NCI-H446 treated with DMSO at 0.1 percent for 48 hours (cell line): ENCODE results near the gene SLC44A2.
"Not testable (repeated sequence)": the region's sequence is repeated elsewhere in the genome, so short reads cannot be mapped to it uniquely, and the experiment has no call there.

Experiments
- DNase-seq: peaks from one replicate; lab custom pipeline; 2025; lab: John Stamatoyannopoulos, UW

SLC44A2 gene

DNA sequence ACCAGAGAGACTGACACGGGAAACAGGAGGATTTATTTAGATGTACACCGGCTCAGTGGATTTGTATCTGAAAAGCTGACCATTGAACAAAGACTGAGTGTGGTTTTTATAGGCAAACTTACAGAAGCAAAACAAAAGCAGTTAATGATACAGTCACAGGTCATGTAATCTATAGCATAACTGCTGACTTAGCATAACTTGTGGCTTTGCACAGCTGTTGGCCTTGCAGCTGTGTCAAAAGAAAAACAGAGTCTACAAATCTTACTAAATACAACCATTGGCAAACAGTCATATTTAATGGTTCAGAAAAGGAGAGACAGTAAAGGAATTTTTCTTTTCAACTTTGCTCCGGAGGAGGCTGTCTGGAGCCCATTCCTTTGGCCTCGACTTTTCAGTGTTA, 26.5 kb downstream of the SLC44A2 start:
- DNase-seq: no peak

DNA sequence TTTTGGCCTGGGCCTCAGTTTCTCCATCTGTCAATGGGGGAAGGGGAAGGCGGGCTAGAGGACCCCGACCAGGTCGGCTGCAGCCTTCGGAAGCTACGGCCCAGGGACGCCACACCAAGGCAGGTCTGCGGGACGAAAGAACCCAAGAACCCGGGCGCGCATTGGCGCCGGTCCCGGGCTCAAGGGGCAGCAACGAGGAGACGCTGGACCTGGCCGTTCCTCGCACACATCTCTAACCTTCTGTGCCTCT, 28.1 kb downstream of the SLC44A2 start:
- no peak for DNase-seq

DNA sequence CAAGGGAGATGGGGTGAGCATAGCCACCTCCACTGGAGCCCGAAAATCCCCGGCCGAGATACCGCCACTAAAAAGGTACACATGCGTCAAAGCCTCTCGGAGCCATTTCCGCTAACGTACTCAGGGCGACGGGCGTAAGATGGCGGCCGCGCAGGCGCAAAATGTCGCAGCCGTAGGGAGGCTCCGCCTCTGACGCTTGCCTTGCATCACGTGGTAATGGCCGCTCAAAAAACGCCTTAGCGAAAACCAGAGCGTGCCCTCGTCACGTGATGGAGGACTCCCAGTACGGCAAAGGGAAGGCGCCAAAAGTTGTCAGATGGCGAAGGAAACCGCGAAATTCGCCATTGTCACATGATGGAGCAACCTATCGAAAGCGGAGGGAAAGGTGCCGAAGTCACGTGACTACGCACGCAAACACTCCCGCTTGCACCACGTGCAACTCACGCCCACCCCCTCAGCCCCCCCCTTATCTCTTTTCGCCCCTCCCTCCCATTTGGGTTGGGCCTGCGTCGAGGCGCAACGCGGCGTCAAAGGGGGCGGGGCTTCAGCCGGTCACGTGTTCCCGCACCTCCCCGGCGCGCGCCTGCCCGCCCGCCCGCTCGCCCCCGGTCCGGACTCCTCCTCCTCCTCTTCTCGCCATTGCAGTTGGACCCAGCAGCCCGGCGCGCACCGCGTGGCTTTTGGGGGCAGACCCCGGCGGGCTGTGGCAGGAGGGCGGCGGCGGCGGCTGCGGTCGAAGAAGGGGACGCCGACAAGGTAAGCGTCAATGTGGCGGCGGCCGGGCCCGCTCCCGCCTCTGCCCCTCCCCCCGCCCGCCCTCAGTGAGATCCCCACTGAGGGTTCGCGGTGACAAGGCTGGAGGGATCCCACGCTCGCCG, 28.6 kb downstream of the SLC44A2 start, which contains the start of gene ILF3:
ILF3 (plus strand) TSS at position 615 of the 878 bp plus-strand sequence. CDS start 16,260 bp downstream, outside the sequence.
- peak; percentile 100 for DNase-seq

DNA sequence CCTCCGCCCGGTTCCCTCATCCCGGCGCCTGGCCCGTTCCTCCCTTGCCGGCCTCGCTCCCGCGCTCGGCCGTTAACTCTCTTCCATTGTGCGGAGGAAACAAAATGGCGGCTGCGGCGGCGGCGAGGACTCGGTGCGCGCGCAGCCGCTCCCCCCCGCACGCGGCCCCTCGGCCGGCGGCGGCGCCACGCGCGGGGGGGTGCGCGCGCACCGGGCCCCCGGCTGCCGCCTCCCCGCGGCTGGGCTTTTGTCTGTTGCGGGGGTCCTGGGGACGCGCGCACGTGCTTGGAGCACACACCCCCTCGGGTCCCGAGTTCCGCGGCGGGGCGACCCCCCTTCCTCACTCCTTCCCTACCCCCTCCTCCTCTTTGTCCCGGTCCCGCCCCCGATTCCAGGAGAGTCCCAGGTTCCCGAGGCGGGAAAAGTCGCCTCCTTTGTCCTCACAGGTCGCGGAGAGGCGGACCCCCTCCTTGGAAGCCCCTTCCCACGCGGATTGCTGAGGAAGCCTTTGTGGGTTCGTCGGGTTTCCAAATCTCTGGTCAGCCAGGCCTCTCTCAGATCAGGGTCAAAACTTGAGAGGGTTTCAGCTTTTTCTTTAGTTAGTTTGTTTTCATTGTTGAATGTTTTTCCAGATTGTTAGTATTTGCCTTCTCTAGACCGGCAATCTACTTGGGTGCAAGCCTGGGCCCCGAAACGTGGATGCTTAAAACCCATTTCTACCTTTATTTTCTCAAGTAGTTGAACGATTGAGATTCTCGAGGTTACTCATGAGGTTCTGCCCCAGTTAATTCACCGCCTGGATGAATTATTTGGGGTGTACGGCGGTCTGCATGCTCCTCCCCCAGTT, 29.5 kb downstream of the SLC44A2 start:
- peak; percentile 22 for DNase-seq

DNA sequence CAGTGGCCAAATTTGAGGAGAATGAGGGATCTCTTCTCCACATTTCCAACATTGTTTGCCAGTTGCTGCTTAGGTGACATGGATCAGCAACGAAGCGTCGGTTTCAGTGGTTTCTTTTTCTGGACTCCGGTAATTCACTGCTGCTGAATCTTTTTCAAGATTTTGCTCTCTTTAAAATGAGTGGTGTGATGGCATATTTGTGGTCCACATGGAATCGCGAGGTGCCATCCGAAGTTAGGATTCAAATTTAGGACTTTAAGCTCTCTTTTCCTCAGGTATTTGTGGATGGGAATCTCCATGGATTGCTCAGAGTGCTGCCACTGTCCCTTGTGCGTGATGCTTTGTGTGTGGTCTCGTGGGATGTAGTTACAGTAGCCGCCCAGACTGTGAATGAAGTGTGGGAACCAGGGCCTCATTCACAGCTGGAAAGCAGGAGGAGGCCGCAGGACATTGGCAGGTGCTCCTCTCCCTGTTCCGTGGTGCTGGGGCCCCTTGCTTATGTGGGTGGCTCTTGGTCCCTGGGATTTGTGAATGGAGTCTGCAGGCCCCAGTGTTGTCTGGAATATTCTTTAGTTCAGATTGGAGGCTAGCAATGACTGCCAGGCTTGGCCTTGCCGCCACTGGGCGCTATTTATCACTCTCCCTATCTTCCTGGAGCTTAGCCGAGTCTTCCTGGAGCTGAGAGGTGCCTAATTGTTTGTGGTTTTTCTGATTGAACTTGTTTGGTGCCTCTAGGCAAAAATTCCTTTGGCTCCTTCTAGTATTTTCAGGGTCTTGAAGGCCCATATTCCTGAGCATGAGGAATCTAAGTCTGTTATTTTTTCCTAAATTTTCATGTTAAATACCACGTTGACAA, 30.3 kb downstream of the SLC44A2 start:
- no peak for DNase-seq

DNA sequence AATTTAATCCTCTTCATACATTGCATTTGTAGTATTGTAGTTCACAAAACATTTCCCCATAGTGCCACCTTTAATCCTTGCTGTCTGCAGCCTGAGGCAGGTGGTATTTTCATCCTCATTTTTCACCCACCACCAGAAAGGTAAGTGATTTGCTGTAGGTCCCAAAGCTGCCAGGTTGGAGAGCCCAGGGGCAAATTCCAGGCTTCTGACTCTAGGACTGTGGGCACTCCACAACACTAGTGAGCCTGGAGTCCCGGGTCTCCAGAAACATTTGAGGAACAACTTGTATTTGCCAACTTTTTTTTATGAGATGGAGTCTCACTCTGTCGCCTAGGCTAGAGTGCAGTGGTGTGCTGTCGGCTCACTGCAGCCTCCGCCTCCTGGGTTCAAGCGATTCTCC, 35.0 kb downstream of the SLC44A2 start:
- DNase-seq: no peak

DNA sequence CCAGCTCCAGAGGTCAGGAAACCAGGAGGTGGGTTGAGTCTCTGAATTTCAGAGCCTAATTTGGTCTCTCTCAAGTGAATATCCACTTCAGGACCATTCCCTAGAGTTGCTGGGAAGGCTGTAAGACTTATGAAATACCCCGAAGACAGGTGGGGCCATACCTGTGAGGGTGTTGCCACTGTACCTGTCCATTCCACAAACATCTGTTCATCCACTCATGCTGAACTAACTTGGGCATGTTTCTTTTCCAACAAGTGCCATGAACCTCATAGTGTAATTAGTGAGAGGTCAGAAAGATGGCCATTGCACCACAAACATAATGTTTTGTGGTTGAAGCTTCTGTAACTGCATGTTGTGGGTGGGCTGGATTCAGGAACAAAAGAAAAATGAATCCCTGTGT, 36.6 kb downstream of the SLC44A2 start:
- DNase-seq: no peak

DNA sequence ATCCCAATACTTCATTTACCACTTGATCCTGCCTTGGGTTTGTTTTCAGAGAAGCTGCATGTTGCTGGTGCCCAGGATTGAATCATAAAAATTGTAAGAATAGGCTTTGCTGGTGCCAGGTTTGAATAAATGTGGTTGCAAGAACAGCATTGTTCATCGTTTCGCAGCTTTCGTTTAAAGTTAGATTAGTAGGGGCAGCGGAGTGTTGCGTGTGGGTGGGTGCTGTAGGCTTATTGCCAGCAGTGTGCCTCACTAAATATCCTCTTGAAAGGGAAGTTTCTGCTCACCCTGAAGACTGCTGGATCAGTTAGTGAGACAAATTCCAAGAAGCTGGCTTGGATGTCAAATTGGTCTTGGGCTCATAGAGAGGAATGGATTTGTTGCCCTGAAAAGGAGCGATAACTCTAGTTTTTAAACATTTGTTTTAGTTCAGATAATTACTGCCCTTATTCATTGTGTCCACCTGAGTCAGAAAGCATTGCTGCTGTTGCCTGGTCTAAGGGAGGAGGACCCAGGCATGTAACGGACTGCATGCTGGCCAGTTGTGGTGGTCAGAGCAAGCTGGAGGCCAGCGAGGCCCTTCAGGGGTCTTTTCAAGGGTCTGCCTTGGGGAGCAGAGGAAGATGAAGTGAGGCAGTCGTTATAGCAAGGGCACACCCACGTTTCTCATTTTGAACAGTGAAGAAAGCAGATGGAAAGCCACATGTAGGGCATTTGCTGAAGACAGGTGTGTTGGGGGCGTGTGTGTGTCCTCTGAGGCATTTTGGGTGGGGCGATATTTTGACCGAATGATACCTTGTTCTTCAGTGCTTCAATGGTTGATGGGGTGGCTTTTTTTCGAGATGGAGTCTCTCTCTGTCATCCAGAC, 37.3 kb downstream of the SLC44A2 start:
- no peak for DNase-seq

DNA sequence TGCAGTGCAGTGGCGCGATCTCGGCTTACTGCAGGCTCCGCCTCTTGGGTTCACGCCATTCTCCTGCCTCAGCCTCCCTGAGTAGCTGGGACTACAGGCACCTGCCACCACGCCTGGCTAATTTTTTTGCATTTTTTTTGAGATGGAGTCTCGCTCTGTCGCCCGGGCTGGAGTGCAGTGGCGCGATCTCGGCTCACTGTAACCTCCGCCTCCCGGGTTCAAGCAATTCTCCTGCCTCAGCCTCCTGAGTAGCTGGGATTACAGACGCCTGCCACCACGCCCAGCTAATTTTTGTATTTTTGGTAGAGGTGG, 37.9 kb downstream of the SLC44A2 start:
- DNase-seq: not testable (repeated sequence)

DNA sequence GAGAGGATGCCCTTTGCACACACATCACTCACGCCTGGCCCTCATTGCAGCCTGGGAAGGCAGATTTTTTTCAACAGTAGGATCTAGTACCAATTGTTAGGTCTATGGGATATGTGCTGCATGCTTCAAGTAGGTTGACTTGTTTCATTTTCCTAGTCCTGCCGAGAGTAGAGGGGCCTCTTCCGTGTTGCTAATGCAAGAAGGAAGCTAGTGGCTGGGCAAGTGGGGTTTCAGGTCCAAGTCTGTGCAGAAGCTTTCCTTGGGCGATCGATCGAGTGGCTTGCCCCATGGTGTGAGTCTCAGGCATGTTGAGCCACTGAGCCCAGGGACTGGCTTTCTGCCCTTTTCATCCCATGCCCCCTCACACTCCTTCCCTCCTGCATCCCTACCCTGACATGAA, 42.5 kb downstream of the SLC44A2 start:
- DNase-seq: no peak

DNA sequence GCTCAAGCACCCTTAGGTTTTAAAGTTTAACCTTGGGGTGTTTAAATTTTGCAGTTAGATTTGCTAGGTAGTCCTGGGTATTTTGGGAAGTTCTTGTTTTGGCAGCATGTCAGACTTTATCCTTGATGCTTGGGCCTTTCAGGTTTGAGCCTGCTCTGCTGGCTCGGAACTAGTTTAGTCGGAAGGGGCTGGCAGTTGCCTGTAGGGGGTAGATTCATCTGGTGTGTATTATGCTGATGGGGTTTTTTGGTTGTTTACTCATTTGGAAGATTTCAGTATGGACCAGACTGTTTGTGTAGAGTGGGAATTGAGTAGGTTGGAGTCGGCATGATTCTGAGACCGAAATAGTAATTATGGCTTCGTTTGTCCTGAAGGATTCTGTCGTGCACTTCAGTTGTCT, 43.9 kb downstream of the SLC44A2 start:
- DNase-seq: peak; percentile 25

DNA sequence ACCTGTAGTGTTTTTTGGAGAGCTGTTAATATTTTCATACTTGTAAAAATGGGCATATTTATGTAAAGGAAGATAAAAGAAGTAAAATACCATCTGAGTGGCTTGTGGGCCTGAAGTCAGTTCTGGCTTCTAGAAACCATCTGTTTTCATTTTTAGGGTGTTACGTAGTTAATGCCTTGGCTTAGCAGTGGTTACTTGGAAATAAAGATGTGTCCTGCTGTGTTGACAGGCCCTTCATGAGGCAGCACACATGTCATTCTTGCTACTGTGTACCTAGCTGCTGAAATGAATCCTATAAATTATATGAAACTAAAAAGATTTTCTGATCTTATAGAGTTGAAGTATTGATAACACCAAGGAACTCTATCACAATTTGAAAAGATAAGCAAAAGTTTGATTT, 44.8 kb downstream of the SLC44A2 start:
- no peak for DNase-seq

DNA sequence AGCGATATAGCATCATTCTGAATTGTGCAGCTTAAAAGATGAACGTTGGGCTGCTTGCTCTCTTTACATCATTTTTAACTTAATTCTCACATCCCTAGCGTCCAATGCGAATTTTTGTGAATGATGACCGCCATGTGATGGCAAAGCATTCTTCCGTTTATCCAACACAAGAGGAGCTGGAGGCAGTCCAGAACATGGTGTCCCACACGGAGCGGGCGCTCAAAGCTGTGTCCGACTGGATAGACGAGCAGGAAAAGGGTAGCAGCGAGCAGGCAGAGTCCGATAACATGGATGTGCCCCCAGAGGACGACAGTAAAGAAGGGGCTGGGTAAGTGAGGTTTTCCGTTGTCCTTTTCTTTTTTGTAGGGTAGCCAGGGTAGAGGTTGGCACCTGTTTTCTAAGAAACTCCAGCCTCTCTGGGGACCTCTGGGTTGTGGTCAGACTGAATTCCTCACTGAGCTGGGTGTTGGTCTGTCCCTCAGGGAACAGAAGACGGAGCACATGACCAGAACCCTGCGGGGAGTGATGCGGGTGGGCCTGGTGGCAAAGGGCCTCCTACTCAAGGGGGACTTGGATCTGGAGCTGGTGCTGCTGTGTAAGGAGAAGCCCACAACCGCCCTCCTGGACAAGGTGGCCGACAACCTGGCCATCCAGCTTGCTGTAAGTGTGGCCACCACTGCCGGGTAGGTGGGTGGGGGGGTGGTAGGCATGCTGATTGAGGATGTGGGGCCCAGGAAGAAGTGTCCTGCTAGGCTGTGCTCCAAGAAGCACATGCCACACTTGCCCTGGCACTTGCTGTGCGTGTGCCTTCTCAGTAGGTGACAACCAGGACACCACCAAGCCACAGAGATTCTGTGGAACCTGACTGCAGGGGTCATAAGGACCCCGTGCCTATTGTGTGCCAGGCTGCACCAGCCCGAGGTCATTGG, 45.8 kb downstream of the SLC44A2 start:
- no peak for DNase-seq

DNA sequence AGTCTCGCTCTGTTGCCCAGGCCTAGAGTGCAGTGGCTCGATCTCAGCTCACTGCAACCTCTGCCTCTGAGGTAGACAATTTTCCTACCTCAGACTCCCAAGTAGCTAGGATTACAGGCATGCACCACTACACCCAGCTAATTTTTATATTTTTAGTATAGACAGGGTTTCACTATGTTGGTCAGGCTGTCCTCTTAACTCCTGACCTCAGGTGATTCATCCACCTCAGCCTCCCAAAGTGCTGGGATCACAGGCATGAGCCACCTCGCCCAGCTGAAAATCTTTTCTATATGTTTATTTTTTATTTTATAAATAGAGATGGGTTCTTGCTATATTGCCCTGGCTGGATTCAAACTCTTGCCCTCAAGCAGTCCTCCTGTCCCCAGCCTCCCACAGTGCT, 46.6 kb downstream of the SLC44A2 start:
- not testable (repeated sequence) for DNase-seq

DNA sequence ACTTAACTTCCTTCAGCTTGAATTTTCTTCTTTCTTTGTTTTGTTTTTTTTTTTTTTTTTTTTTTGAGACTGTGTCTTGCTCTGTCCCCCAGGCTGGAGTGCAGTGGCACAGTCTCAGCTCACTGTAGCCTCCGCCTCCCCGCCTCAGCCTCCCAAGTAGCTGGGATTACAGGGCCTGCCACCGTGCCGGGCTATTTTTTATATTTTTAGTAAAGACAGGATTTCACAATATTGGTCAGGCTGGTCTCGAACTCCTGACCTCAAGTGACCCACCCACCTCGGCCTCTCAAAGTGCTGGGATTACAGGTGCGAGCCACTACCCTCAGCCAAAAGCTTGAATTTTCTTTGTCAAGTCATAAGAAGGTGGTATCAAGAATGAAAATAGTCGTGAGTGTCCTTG, 49.9 kb downstream of the SLC44A2 start:
- DNase-seq: not testable (repeated sequence)

DNA sequence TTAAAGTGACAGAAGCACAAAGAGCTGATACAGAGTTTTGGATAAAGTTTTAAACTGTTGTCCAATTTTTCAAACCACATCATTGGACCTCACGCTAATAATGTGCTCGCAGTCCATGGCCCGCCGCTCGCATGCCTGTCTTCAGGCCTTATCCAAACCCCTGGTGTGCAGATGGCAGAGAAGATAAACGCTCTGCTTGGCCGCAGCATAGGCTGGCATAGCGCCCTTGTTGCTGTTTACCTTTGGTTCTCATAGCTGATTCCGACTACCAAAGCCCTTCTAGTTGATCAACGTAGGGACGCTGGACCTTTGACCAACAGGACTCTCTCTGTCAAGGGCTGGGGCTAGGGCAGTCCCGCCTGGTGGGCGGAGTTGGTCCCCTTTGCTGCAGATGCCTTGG, 52.4 kb downstream of the SLC44A2 start:
- DNase-seq: no peak

DNA sequence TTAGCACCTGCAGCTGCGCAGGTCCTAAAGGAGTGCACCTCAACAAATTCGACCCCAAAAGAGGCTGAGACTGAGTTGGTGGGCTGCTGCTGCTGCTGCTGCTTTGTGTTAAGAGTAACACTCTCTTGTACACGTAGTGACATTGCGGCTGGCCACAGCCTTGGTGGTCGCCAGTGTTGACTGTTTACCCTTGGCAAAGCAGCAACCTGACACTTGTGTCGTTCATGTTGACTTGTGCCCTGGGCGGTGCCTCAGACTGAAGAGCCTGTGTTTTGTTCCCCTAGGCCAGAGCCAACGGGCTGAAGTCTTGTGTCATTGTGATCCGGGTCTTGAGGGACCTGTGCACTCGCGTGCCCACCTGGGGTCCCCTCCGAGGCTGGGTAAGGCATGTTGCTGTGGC, 53.5 kb downstream of the SLC44A2 start:
- DNase-seq: no peak

DNA sequence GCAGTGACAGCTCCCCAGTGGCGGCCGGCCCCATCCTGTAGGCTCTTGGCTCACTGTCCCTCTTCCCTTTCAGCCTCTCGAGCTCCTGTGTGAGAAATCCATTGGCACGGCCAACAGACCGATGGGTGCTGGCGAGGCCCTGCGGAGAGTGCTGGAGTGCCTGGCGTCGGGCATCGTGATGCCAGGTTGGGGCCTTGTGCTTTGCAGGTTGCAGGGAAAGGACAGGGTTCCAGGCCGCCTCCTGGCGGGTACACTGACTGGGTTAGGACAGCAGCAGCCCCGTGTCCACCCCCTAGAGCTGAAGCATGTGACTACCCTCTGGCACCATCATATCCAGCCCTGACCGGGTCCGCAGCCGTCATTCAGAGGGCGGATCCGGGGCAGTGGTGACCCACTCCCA, 54.4 kb downstream of the SLC44A2 start:
- no peak for DNase-seq

DNA sequence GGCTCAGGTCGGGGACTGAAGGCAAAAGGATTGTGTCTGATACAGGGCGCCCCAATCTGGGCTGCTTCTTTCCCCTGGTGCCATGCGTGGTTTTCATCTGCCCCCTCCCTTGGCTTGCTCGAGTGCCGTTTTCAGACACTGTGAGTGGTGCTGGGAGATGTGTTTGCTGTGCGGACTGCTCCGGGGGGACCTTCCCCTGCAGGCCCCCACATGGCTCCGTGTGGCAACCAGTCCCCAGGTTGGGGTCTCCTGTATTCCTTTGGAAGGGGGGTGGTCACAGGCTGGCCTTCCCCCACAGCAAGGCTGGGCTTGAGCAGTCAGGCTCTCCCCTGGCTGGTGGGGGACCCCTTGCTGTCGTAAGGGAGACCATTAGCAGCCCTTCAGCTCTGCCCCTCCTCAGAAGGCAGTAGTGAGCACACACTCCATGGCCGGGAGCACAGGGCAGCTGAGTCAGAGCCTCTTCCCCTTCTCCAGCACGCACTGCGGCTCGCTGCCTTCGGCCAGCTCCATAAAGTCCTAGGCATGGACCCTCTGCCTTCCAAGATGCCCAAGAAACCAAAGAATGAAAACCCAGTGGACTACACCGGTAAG, 55.3 kb downstream of the SLC44A2 start:
- no peak for DNase-seq

DNA sequence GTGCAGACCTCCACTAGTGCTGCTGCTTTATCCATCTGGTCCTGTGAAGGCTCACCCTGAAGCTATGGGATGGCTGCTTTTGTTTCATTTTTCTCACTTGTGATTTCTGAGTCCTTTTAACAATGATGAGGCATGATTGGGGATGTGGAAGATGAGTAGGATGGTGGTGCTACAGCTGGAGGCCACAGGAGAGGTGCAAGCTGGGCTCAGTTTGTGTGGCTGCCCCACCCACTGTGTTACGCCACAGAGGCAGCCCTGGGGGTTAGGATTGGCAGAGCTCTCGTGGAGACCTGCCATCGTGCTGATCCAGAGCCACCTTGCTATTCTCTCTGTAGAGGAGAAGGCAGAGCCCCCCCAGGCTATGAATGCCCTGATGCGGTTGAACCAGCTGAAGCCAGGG, 56.3 kb downstream of the SLC44A2 start:
- no peak for DNase-seq
